GM12878 (cell line): ENCODE measurements around the gene LMBR1. TPM values are rescaled to one million over a fixed set of nuclear protein-coding genes. Genes with fewer than 3 reads are reported as not detected.

Source experiments
- ATAC-seq: fragments of 200-7000 bp; cut with Tn5 transposase; 3 replicates; pipeline ENCODE4 v1.9.1; 2020; ENCODE audit warnings: mild to moderate bottlenecking, moderate library complexity
- BruUV-seq: library from RNA; stranded (reverse); fragments of 400-500 nt; replicated peaks from 2 replicates; lab custom pipeline; 2021; lab: Mats Ljungman, UMichigan
- CTCF ChIA-PET: fragments of 300-600 bp; sonication (Branson Sonifier 250); formaldehyde crosslinking; extraction: SDS; loops from one replicate; lab custom pipeline; 2021; ENCODE audit warnings: inconsistent platforms; lab: Yijun Ruan, JAX
- POLR2A ChIA-PET: fragments of 350-600 bp; formaldehyde crosslinking; extraction: SDS; loops from one replicate; lab custom pipeline; 2021; ENCODE audit warnings: inconsistent platforms; lab: Charles Lee
- RAD21 ChIA-PET: fragments of 300-600 bp; sonication (Branson Sonifier 250); formaldehyde crosslinking; loops from one replicate; lab custom pipeline; 2023; ENCODE audit warnings: antibody characterized with exemption; ENCODE audit not compliant: unreplicated experiment; lab: Charles Lee
- SMC1A ChIA-PET: fragments of 300-600 bp; sonication (Branson Sonifier 250); formaldehyde crosslinking; loops from one replicate; lab custom pipeline; 2023; ENCODE audit not compliant: unreplicated experiment, uncharacterized antibody; lab: Charles Lee
- DNase-seq: peaks from one replicate; pipeline ENCODE4 v3.0.0-alpha.2; 2011; ENCODE audit warnings: low read depth, low spot score
- FAIRE-seq: peaks from 3 replicates; lab custom pipeline; 2011; peaks lifted over from hg19 to GRCh38; lab: Jason Lieb, UNC
- H2AFZ ChIP-seq: 2 replicates; pipeline ENCODE4 v1.6.0; 2011; ENCODE audit warnings: low read depth, low read length, control low read depth; ENCODE audit not compliant: control insufficient read depth
- H3K27ac ChIP-seq: 2 replicates; pipeline ENCODE4 v1.5.1; 2011; ENCODE audit warnings: control low read depth; ENCODE audit not compliant: control insufficient read depth, insufficient read depth
- H3K27me3 ChIP-seq, 2 experiments: replicated peaks in 1 of 2; 2 replicates each; pipeline versions ENCODE4 v1.6.0 to v1.6.1; 2011; ENCODE audit warnings: low read length in 1 of 2; ENCODE audit not compliant: control insufficient read depth in 2 of 2, insufficient read depth in 2 of 2
- H3K36me3 ChIP-seq, 2 experiments: 2 replicates each; pipeline ENCODE4 v1.5.1; 2011; ENCODE audit warnings: low read length in 1 of 2; ENCODE audit not compliant: control insufficient read depth in 2 of 2, insufficient read depth in 2 of 2
- H3K4me1 ChIP-seq: 2 replicates; pipeline ENCODE4 v1.6.1; 2011; ENCODE audit warnings: mild to moderate bottlenecking, low read length, moderate library complexity, mixed read lengths; ENCODE audit not compliant: control insufficient read depth, insufficient read depth
- H3K4me2 ChIP-seq: 2 replicates; pipeline ENCODE4 v1.6.0; 2011; ENCODE audit warnings: control low read depth; ENCODE audit not compliant: control insufficient read depth, insufficient read depth
- H3K4me3 ChIP-seq: fragments of 200-600 bp; sonication (generic); 2 replicates; pipeline ENCODE4 v1.5.1; 2016
- H3K79me2 ChIP-seq: 2 replicates; pipeline ENCODE4 v1.6.0; 2011; ENCODE audit warnings: low read length; ENCODE audit not compliant: control insufficient read depth, insufficient read depth
- H3K9ac ChIP-seq: 2 replicates; pipeline ENCODE4 v1.8.0; 2011; ENCODE audit warnings: low read length, control low read depth, mixed read lengths; ENCODE audit not compliant: control insufficient read depth, insufficient read depth
- H3K9me3 ChIP-seq: replicated peaks from 3 replicates; pipeline ENCODE4 v1.5.1; 2011; ENCODE audit warnings: mild to moderate bottlenecking, low read length; ENCODE audit not compliant: control insufficient read depth, insufficient read depth
- H4K20me1 ChIP-seq: 2 replicates; pipeline ENCODE4 v1.6.0; 2011; ENCODE audit not compliant: control insufficient read depth, insufficient read depth
- CHD2 ChIP-seq: IDR thresholded peaks from 2 replicates; pipeline ENCODE4 v1.6.1; 2011; ENCODE audit warnings: low read depth, low read length, improper control_type of control experiment, borderline replicate concordance
- EGR1 ChIP-seq, 2 experiments: IDR thresholded peaks; 1 replicate in 1 of 2; 2 replicates in 1 of 2; pipeline ENCODE4 v1.6.1; 2011 to 2012; ENCODE audit warnings: low read depth in 2 of 2, low read length in 2 of 2, borderline replicate concordance in 1 of 2, mild to moderate bottlenecking in 1 of 2, moderate library complexity in 1 of 2
- NFYA ChIP-seq: IDR thresholded peaks from 2 replicates; pipeline ENCODE4 v1.6.1; 2011; ENCODE audit warnings: low read depth, mild to moderate bottlenecking, low read length, improper control_type of control experiment, borderline replicate concordance
- POLR2AphosphoS5 ChIP-seq: IDR thresholded peaks from 2 replicates; pipeline ENCODE4 v1.6.1; 2011; ENCODE audit warnings: mild to moderate bottlenecking, low read length, inconsistent platforms
- RAD21 ChIP-seq: IDR thresholded peaks from 2 replicates; pipeline ENCODE4 v1.6.1; 2011; ENCODE audit warnings: mild to moderate bottlenecking, low read depth, low read length, moderate library complexity; ENCODE audit not compliant: insufficient read depth
- RB1 ChIP-seq: fragments of 450-650 bp; formaldehyde crosslinking; IDR thresholded peaks from 2 replicates; pipeline ENCODE4 v1.6.1; 2017; ENCODE audit warnings: mild to moderate bottlenecking, borderline replicate concordance
- RBBP5 ChIP-seq: fragments of 200-600 bp; sonication (generic); conservative IDR thresholded peaks from 2 replicates; pipeline ENCODE4 v1.6.1; 2016
- SUPT20H ChIP-seq: IDR thresholded peaks from 2 replicates; pipeline ENCODE4 v1.6.1; 2011; ENCODE audit warnings: low read depth, mild to moderate bottlenecking, low read length, moderate library complexity, borderline replicate concordance; ENCODE audit not compliant: control insufficient read depth
- ZNF217 ChIP-seq: fragments of 450-650 bp; IDR thresholded peaks from 2 replicates; pipeline ENCODE4 v1.6.1; 2017; ENCODE audit warnings: antibody characterized with exemption, mild to moderate bottlenecking
- WGBS: methylation state at CpG from one replicate; pipeline ENCODE4 v1.1.6; 2016; ENCODE audit warnings: low lambda C conversion rate; ENCODE audit not compliant: insufficient replicate concordance, insufficient coverage; ENCODE audit errors: missing lambda C conversion rate; 5-methylcytosine and 5-hydroxymethylcytosine counted together
- in situ Hi-C: fragments of 300-500 bp; cut with MboI; formaldehyde crosslinking; loops from 9 replicates; pipeline ENCODE4 v1.14.3; 2018; ENCODE audit warnings: mixed read lengths
- intact Hi-C: fragments of 100-400 bp; cut with micrococcal nuclease; formaldehyde crosslinking; loops from one replicate; pipeline ENCODE4 v1.14.2; 2022; ENCODE audit not compliant: unreplicated experiment
- polyA plus RNA-seq, 11 experiments: library from polyadenylated mRNA; depleted of rRNA in 4 of 11; unstranded in 6 of 11; stranded (reverse) in 5 of 11; fragments of >200 nt; fragmentation: Nextera tagmentation in 4 of 11; fragmentation: Illumina TruSeq in 1 of 11; extraction: Ambion mirVana in 4 of 11; extraction: Trizol in 1 of 11; gene quantifications; 1 replicate in 1 of 11; 2 replicates in 10 of 11; pipeline versions ENCODE4 v1.2.1 to v1.2.3, GENCODE V29; 2011 to 2016; ENCODE audit warnings: inconsistent platforms in 2 of 11, missing spikeins in 2 of 11, low read depth in 1 of 11
- total RNA-seq, 4 experiments: library from RNA; depleted of rRNA in 3 of 4; stranded (reverse); fragments of >200 nt in 3 of 4; fragmentation: Illumina TruSeq in 1 of 4; extraction: Trizol in 1 of 4; gene quantifications; 2 replicates each; pipeline versions ENCODE4 v1.2.1 to v1.2.3, GENCODE V29; 2013 to 2021
- TF ChIP-seq, protein P1 (sequence below), 3 experiments: IDR thresholded peaks in 2 of 3; conservative IDR thresholded peaks in 1 of 3; 2 replicates each; pipeline ENCODE4 v1.5.1; 2011; ENCODE audit warnings: low read depth in 3 of 3, low read length in 3 of 3, mild to moderate bottlenecking in 3 of 3, control low read depth in 2 of 3, moderate library complexity in 2 of 3, inconsistent platforms in 1 of 3, mixed read lengths in 1 of 3; ENCODE audit not compliant: control insufficient read depth in 2 of 3, insufficient read depth in 1 of 3; ENCODE audit errors: extremely low read depth in 1 of 3

LMBR1 gene
- total and polyA plus RNA-seq, 10 of the 15 experiments (the other 5 are each of a cell fraction or from before 2014, with no cell fraction given), result 4.0 to 63.5 (median 28.8) TPM

DNA sequence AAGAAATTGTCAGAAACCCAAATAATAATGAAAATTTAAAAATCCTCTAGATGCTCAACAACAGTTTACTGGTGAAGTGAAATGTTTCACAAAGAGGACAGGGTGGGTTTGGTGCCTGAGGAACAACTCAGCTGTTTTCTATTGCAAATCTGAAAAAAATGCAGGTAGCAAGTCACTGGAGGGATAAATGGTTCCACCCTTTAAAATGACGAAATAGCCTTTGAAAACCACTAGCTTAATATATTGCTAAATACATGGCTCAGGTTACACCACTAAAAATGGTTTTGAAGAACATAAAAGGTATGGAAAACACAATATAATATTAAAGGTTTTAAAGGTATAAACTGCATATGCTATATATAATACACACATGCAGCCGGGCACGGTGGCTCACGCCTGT, 69.5 kb downstream of the LMBR1 start:
- ChIA-PET CTCF (interaction anchor here (1.5 kb wide), 1 partner anchor 1025 kb away, joined by 3 read pairs; no protein-coding TSS in a partner anchor), POLR2A (no interaction called here), RAD21 (interaction anchor here (0.7 kb wide), 1 partner anchor 42 kb away, joined by 3 read pairs; no protein-coding TSS in a partner anchor), SMC1A (interaction anchor here (1.4 kb wide), 1 partner anchor 45 kb away, joined by 3 read pairs; no protein-coding TSS in a partner anchor)
- H3K4me2 ChIP-seq, result no peak overlapping the region
- ATAC-seq (no peak), DNase-seq (no peak), FAIRE-seq (no peak)
- H3K4me3 ChIP-seq, result no peak overlapping the region
- BruUV-seq, result no TSS peak
- H3K9me3 ChIP-seq, result no peaks in the 10 kb centered on the region
- H4K20me1 ChIP-seq, result no peaks in the 10 kb centered on the region
- in situ Hi-C loops (loop anchor here (5.0 kb wide), 1 partner anchor 1026 kb away; no protein-coding TSS in a partner anchor), intact Hi-C loops (no loop called here)
- no peaks in the 10 kb centered on the region for H3K79me2 ChIP-seq
- H3K27ac ChIP-seq, result no peak overlapping the region
- no peaks in the 10 kb centered on the region for H3K4me1 ChIP-seq
- no peak overlapping the region for H2AFZ ChIP-seq
- H3K9ac ChIP-seq, result no peak overlapping the region
- TF ChIP-seq RB1 (no peak), SUPT20H (no peak), POLR2AphosphoS5 (no peak), RBBP5 (no peak), NFYA (no peak), CHD2 (no peak)
- no peaks in the 10 kb centered on the region for H3K27me3 ChIP-seq
- WGBS, result 97% methylated on average over 4 of the region's 4 CpGs
- H3K36me3 ChIP-seq, result peaks cover 2 to 10% of the 10 kb centered on the region in 2 experiments; a peak in 2 of 4 replicates

DNA sequence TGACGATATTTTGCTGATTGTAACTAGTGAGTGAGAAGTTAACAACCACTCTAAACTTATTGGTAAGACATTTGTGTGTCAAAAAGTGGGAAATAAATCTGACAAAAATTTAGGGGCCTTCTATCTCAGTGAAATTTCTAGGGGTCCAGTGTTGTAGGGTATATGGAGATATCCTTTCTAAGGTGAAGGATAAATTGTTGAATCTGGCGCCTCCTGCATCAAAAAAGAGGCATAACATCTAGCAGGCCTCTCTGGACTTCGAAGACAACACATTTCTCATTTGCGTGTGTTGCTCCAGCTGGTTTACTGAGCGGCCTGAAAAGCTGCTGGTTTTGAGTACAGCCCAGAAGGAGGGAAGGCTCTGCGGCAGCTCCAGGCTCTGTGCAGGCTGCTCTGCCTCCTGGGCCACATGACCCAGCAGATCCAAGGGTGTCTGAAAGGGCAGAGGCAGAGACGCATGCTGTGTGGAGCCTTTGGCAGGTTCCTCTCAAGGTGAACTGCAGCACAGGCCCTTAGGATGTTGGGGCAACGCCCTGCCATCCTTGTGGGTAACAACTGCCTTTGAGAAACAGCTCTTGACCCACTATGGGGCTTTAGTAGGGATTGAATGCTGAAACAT, 72.4 kb downstream of the LMBR1 start:
- H3K4me2 ChIP-seq, result no peak overlapping the region
- H3K4me1 ChIP-seq, result no peaks in the 10 kb centered on the region
- intact Hi-C loops (no loop called here), in situ Hi-C loops (loop anchor here (5.0 kb wide), 1 partner anchor 1023 kb away; no protein-coding TSS in a partner anchor)
- peaks cover 2 to 5% of the 10 kb centered on the region in 2 experiments; a peak in 2 of 4 replicates for H3K36me3 ChIP-seq
- ChIA-PET SMC1A (interaction anchor here (0.8 kb wide), 1 partner anchor 346 kb away, joined by 3 read pairs; no protein-coding TSS in a partner anchor), RAD21 (no interaction called here), POLR2A (no interaction called here), CTCF (interaction anchor here (0.8 to 1.6 kb wide), 4 partner anchors 9 to 1007 kb away, joined by 3 to 4 read pairs (median 3); no protein-coding TSS in a partner anchor)
- no peak overlapping the region for H3K9ac ChIP-seq
- no peaks in the 10 kb centered on the region for H4K20me1 ChIP-seq
- ATAC-seq, result peak; percentile 70
- no peaks in the 10 kb centered on the region for H3K9me3 ChIP-seq
- no peak for DNase-seq
- BruUV-seq, result no TSS peak
- no peak overlapping the region for H3K4me3 ChIP-seq
- WGBS, result 86% methylated on average over 8 of the region's 8 CpGs
- no peak overlapping the region for H3K27ac ChIP-seq
- no peaks in the 10 kb centered on the region for H3K27me3 ChIP-seq
- H3K79me2 ChIP-seq, result no peaks in the 10 kb centered on the region
- FAIRE-seq, result no peak
- no peak overlapping the region for H2AFZ ChIP-seq
- TF ChIP-seq ZNF217, result no peak
- TF ChIP-seq RAD21, result peak; percentile 33; the same call in 1 of the 2 replicates
- no peak for TF ChIP-seq EGR1 (IDR thresholded peaks at IDR 0.05; ENCODE audit: borderline replicate concordance in 1 of 2, low read depth in 2 of 2, low read length in 2 of 2)
- TF ChIP-seq, protein P1, sequence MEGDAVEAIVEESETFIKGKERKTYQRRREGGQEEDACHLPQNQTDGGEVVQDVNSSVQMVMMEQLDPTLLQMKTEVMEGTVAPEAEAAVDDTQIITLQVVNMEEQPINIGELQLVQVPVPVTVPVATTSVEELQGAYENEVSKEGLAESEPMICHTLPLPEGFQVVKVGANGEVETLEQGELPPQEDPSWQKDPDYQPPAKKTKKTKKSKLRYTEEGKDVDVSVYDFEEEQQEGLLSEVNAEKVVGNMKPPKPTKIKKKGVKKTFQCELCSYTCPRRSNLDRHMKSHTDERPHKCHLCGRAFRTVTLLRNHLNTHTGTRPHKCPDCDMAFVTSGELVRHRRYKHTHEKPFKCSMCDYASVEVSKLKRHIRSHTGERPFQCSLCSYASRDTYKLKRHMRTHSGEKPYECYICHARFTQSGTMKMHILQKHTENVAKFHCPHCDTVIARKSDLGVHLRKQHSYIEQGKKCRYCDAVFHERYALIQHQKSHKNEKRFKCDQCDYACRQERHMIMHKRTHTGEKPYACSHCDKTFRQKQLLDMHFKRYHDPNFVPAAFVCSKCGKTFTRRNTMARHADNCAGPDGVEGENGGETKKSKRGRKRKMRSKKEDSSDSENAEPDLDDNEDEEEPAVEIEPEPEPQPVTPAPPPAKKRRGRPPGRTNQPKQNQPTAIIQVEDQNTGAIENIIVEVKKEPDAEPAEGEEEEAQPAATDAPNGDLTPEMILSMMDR (IDR thresholded peaks at IDR 0.05 in 2 of 3, conservative IDR thresholded peaks at IDR 0.05 in 1 of 3; ENCODE audit: control insufficient read depth in 2 of 3, extremely low read depth in 1 of 3, insufficient read depth in 1 of 3, low read depth in 3 of 3, low read length in 3 of 3), result peak; percentile 30 to 47 (median 44); a peak in 5 of 6 replicates
